Measurements from ENCODE around the gene USP27X. TPM values are rescaled to one million over a fixed set of nuclear protein-coding genes. Genes with fewer than 3 reads are reported as not detected.

Gene USP27X
- total RNA-seq, 4 donors from 2014 or later = 1.6 to 2.8 (median 2.3) TPM

DNA sequence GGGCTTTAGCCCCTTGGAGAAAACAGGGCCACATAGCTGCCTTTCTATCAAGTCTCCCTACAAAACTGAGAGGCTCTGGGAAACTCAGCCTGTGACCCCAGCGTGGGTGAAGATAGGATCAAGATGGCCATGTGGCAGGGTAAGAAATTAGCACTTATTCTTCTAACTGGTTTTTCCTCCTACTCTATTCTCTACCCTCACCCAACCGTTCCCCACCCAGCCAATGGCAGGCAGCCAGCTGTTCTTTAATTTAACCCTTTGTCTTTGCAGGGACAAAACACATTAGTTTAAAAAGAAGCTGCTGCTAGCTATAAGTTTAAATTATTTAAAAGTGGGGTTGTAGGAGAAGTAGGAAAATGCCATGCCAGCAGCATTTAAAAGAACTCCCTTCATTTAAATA, 45.9 kb downstream of the USP27X start:
- TF ChIP-seq, protein P1, sequence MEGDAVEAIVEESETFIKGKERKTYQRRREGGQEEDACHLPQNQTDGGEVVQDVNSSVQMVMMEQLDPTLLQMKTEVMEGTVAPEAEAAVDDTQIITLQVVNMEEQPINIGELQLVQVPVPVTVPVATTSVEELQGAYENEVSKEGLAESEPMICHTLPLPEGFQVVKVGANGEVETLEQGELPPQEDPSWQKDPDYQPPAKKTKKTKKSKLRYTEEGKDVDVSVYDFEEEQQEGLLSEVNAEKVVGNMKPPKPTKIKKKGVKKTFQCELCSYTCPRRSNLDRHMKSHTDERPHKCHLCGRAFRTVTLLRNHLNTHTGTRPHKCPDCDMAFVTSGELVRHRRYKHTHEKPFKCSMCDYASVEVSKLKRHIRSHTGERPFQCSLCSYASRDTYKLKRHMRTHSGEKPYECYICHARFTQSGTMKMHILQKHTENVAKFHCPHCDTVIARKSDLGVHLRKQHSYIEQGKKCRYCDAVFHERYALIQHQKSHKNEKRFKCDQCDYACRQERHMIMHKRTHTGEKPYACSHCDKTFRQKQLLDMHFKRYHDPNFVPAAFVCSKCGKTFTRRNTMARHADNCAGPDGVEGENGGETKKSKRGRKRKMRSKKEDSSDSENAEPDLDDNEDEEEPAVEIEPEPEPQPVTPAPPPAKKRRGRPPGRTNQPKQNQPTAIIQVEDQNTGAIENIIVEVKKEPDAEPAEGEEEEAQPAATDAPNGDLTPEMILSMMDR (IDR thresholded peaks at IDR 0.05) = no peak
- no peak for DNase-seq (ENCODE audit: low spot score)
- ATAC-seq (ENCODE audit: low FRiP score) = no peak

DNA sequence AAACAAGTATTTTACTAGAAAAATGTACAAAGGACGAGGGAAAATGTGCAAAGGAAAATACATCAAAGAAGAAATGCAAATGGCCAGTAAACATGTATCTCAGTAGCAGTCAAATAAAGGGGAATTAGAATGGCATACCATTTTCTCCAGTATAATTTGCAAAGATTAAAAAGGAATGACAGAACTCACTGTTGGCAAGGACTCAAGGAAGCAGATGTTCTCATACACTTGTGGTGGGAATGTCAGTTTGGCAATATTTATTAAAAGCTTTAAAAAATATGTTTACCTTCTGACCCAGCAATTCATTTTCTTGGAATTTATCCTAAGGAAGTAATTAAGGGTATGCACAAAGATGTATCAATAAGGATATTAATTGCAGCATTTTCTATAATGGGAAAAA, 50.8 kb downstream of the USP27X start:
- DNase-seq (ENCODE audit: low spot score) = no peak
- TF ChIP-seq, protein P1 (IDR thresholded peaks at IDR 0.05) = no peak
- ATAC-seq (ENCODE audit: low FRiP score) = no peak

Other genes starting within 250 kb of the USP27X start
- gene PAGE1, start 183.5 kb upstream of the USP27X start, total RNA-seq = not detected
- gene PAGE4, start 50.2 kb upstream of the USP27X start, total RNA-seq = not detected
- gene CLCN5, start 43.1 kb downstream of the USP27X start, total RNA-seq = 10 to 100 TPM in 1 of 4 donors, 1 to 10 TPM in 3; 6.6 to 15.0 (median 8.0) TPM

Measured in omental fat pad (tissue), 4 donors.